K562 (cell line): ENCODE measurements around the gene GSK3B. TPM values are rescaled to one million over a fixed set of nuclear protein-coding genes. Genes with fewer than 3 reads are reported as not detected.

Experiments
- ATAC-seq: fragments of 200-7000 bp; cut with Tn5 transposase; 3 replicates; pipeline ENCODE4 v1.9.1; 2020; ENCODE audit warnings: moderate library complexity
- BruUV-seq: library from RNA; stranded (reverse); fragments of 400-500 nt; replicated peaks from 2 replicates; lab custom pipeline; 2021; lab: Mats Ljungman, UMichigan
- CTCF ChIA-PET: fragments of 300-600 bp; formaldehyde crosslinking; extraction: SDS; loops from one replicate; lab custom pipeline; 2021; ENCODE audit warnings: low intra/inter-chr PET ratio; lab: Yijun Ruan, JAX
- POLR2A ChIA-PET: fragments of 300-600, 350-650 bp; sonication (Branson Sonifier 250); formaldehyde crosslinking; extraction: SDS; loops from one replicate; lab custom pipeline; 2021; ENCODE audit warnings: antibody characterized with exemption, inconsistent platforms; lab: Yijun Ruan, JAX
- DNase-seq, 4 experiments: peaks; one replicate each; pipeline versions ENCODE4 v3.0.0 to v3.0.0-alpha.2; 2011 to 2018; ENCODE audit warnings: low spot score in 3 of 4, mixed read lengths in 3 of 4; ENCODE audit errors: extremely low read depth in 1 of 4
- FAIRE-seq: peaks from 2 replicates; lab custom pipeline; 2011; peaks lifted over from hg19 to GRCh38; lab: Jason Lieb, UNC
- H2AFZ ChIP-seq: 2 replicates; pipeline ENCODE4 v1.6.0; 2011; ENCODE audit warnings: low read depth, low read length, control low read depth, inconsistent platforms
- H3K27ac ChIP-seq: fragments of 200-600 bp; 3 replicates; pipeline ENCODE4 v1.8.0; 2011; ENCODE audit warnings: low read depth, mild to moderate bottlenecking, control low read depth, inconsistent platforms, low read length, moderate library complexity, mixed read lengths; ENCODE audit errors: extremely low read depth
- H3K27me3 ChIP-seq, 2 experiments: fragments of 300-600 bp in 1 of 2; 2 replicates in 1 of 2; 3 replicates in 1 of 2; pipeline versions ENCODE4 v1.6.0 to v1.8.0; 2011; ENCODE audit warnings: inconsistent platforms in 2 of 2, low read length in 2 of 2, mild to moderate bottlenecking in 1 of 2, mixed read lengths in 1 of 2, moderate library complexity in 1 of 2; ENCODE audit not compliant: control insufficient read depth in 2 of 2, insufficient read depth in 2 of 2
- H3K36me3 ChIP-seq: fragments of 300-600 bp; 3 replicates; pipeline ENCODE4 v1.8.0; 2011; ENCODE audit warnings: mild to moderate bottlenecking, low read length, inconsistent platforms; ENCODE audit not compliant: control insufficient read depth, insufficient read depth
- H3K4me1 ChIP-seq, 2 experiments: fragments of 200-600 bp in 1 of 2; replicated peaks in 1 of 2; 2 replicates in 1 of 2; 3 replicates in 1 of 2; pipeline versions ENCODE4 v1.5.1 to v1.8.0; 2011; ENCODE audit warnings: inconsistent platforms in 2 of 2, low read length in 2 of 2, mild to moderate bottlenecking in 1 of 2, mixed read lengths in 1 of 2, moderate library complexity in 1 of 2; ENCODE audit not compliant: control insufficient read depth in 2 of 2, insufficient read depth in 2 of 2
- H3K4me2 ChIP-seq: 2 replicates; pipeline ENCODE4 v1.6.1; 2011; ENCODE audit warnings: low read length, control low read depth, inconsistent platforms, mixed read lengths; ENCODE audit not compliant: insufficient read depth
- H3K4me3 ChIP-seq: fragments of 200-600 bp; sonication (generic), shearing (Covaris generic); 2 replicates; pipeline ENCODE4 v1.5.1; 2016; ENCODE audit warnings: control low read depth, inconsistent platforms
- H3K79me2 ChIP-seq: fragments of 200-600 bp; 3 replicates; pipeline ENCODE4 v1.8.0; 2011; ENCODE audit warnings: low read length, inconsistent platforms; ENCODE audit not compliant: control insufficient read depth, insufficient read depth
- H3K9ac ChIP-seq, 2 experiments: 2 replicates each; pipeline versions ENCODE4 v1.6.0 to v1.6.1; 2011; ENCODE audit warnings: low read depth in 2 of 2, low read length in 2 of 2, control low read depth in 1 of 2, inconsistent platforms in 1 of 2, mild to moderate bottlenecking in 1 of 2, mixed read lengths in 1 of 2; ENCODE audit not compliant: insufficient read depth in 1 of 2
- H3K9me1 ChIP-seq: one replicate; pipeline ENCODE4 v1.6.0; 2011; ENCODE audit warnings: inconsistent platforms, mild to moderate bottlenecking, low read length, moderate library complexity; ENCODE audit not compliant: control insufficient read depth, insufficient read depth
- H3K9me3 ChIP-seq: replicated peaks from 2 replicates; pipeline ENCODE4 v1.5.1; 2011; ENCODE audit warnings: low read depth, low read length, inconsistent platforms; ENCODE audit not compliant: control insufficient read depth, insufficient read depth
- H4K20me1 ChIP-seq: replicated peaks from 2 replicates; pipeline ENCODE4 v1.6.1; 2011; ENCODE audit warnings: low read length, inconsistent platforms, mixed read lengths; ENCODE audit not compliant: control insufficient read depth, insufficient read depth
- CBX5 ChIP-seq: IDR thresholded peaks from 2 replicates; pipeline ENCODE4 v1.6.1; 2014; ENCODE audit warnings: low read depth, borderline replicate concordance
- CEBPG ChIP-seq, 3 experiments: fragments of 200-800 bp in 1 of 3; sonication (Bioruptor generic) in 1 of 3; sonication (generic) in 1 of 3; formaldehyde crosslinking in 1 of 3; IDR thresholded peaks in 2 of 3; conservative IDR thresholded peaks in 1 of 3; 2 replicates each; pipeline versions ENCODE4 v1.6.1 to v1.8.0; 2016 to 2022; ENCODE audit warnings: missing compliant biosample characterization in 2 of 3, missing genetic modification characterization in 2 of 3, mild to moderate bottlenecking in 1 of 3, missing genetic modification reagents in 1 of 3
- HDAC1 ChIP-seq, 2 experiments: fragments of 450-650 bp; IDR thresholded peaks; 2 replicates each; pipeline ENCODE4 v1.6.1; 2016 to 2017; ENCODE audit warnings: inconsistent platforms in 1 of 2, mild to moderate bottlenecking in 1 of 2, moderate library complexity in 1 of 2
- HSF4 ChIP-seq: fragments of 250-450 bp; sonication (Bioruptor Pico); IDR thresholded peaks from 2 replicates; pipeline ENCODE4 v2.1.2; 2022; ENCODE audit warnings: mild to moderate bottlenecking, moderate library complexity, borderline replicate concordance
- ID3 ChIP-seq, 2 experiments: fragments of 250-450 bp in 1 of 2; fragments of 450-650 bp in 1 of 2; sonication (Bioruptor Pico) in 1 of 2; IDR thresholded peaks; 2 replicates each; pipeline versions ENCODE4 v1.6.1 to v1.8.0; 2016 to 2021; ENCODE audit warnings: mild to moderate bottlenecking in 2 of 2, moderate library complexity in 2 of 2, missing compliant biosample characterization in 1 of 2, missing genetic modification characterization in 1 of 2
- KLF1 ChIP-seq: fragments of 450-650 bp; IDR thresholded peaks from 2 replicates; pipeline ENCODE4 v1.6.1; 2016; ENCODE audit warnings: missing genetic modification characterization, missing compliant biosample characterization
- RBFOX2 ChIP-seq: fragments of 200-400 bp; formaldehyde crosslinking; IDR thresholded peaks from 2 replicates; pipeline ENCODE4 v1.6.1; 2017; ENCODE audit warnings: low read depth, mild to moderate bottlenecking, low read length, moderate library complexity
- RUNX1 ChIP-seq: sonication (generic); IDR thresholded peaks from 2 replicates; pipeline ENCODE4 v1.6.1; 2016; ENCODE audit warnings: antibody characterized with exemption, low read depth
- SIX5 ChIP-seq, 2 experiments: IDR thresholded peaks; 2 replicates each; pipeline ENCODE4 v1.6.1; 2011; ENCODE audit warnings: low read length in 2 of 2, borderline replicate concordance in 1 of 2, low read depth in 1 of 2, mild to moderate bottlenecking in 1 of 2, moderate library complexity in 1 of 2; ENCODE audit not compliant: insufficient read depth in 1 of 2
- ZC3H8 ChIP-seq: fragments of 450-650 bp; IDR thresholded peaks from 2 replicates; pipeline ENCODE4 v1.6.1; 2017
- ZNF324 ChIP-seq: fragments of 250-450 bp; sonication (Bioruptor Pico); IDR thresholded peaks from 2 replicates; pipeline ENCODE4 v1.4.0; 2020; ENCODE audit warnings: mild to moderate bottlenecking
- ZNF398 ChIP-seq: fragments of 250-450 bp; sonication (Bioruptor Pico); IDR thresholded peaks from 2 replicates; pipeline ENCODE4 v1.8.0; 2021; ENCODE audit warnings: moderate library complexity, mild to moderate bottlenecking, inconsistent platforms
- WGBS: fragments of 100-300 bp; shearing (Covaris generic); methylation state at CpG from one replicate; pipeline ENCODE4 v1.1.6; 2016; ENCODE audit warnings: low coverage, mixed read lengths; ENCODE audit not compliant: insufficient coverage; ENCODE audit errors: missing lambda C conversion rate; 5-methylcytosine and 5-hydroxymethylcytosine counted together
- in situ Hi-C: fragments of 300-500 bp; cut with MboI; formaldehyde crosslinking; loops from 4 replicates; pipeline ENCODE4 v1.15.0; 2018; ENCODE audit warnings: inconsistent platforms, mixed read lengths
- intact Hi-C: fragments of 100-400 bp; cut with micrococcal nuclease; formaldehyde crosslinking; loops from 2 replicates; pipeline ENCODE4 v1.14.2; 2022
- polyA plus RNA-seq, 8 experiments: library from polyadenylated mRNA; depleted of rRNA in 4 of 8; stranded (reverse) in 5 of 8; unstranded in 3 of 8; fragments of >200 nt; fragmentation: Nextera tagmentation in 2 of 8; fragmentation: Illumina TruSeq in 1 of 8; extraction: Ambion mirVana in 2 of 8; extraction: Trizol in 1 of 8; gene quantifications; 2 replicates each; pipeline versions ENCODE4 v1.2.1 to v1.2.3, GENCODE V29; 2011 to 2014; ENCODE audit warnings: inconsistent platforms in 1 of 8, missing spikeins in 1 of 8
- total RNA-seq, 7 experiments: library from RNA; depleted of rRNA in 6 of 7; stranded (reverse); fragments of >200 nt in 6 of 7; fragmentation: Illumina TruSeq in 2 of 7; extraction: Trizol in 2 of 7; gene quantifications; 2 replicates each; pipeline versions ENCODE4 v1.2.1 to v1.2.3, GENCODE V29; 2011 to 2021; ENCODE audit warnings: low replicate concordance in 1 of 7
- TF ChIP-seq, protein P1 (sequence below): IDR thresholded peaks from 2 replicates; pipeline ENCODE4 v1.6.1; 2014; ENCODE audit warnings: antibody characterized with exemption
- TF ChIP-seq, protein P2 (sequence below): fragments of 250-450 bp; sonication (Bioruptor Pico); IDR thresholded peaks from 2 replicates; pipeline ENCODE4 v1.6.1; 2021; ENCODE audit warnings: mild to moderate bottlenecking

The GSK3B gene
- total and polyA plus RNA-seq, 9 of the 15 experiments (the other 6 are each of a cell fraction or from before 2014, with no cell fraction given): 4.7 to 25.0 (median 18.7) TPM

GRCh38 chr3:120119846-120120510 is 25.7 kb upstream of the GSK3B start:
- no peaks in the 10 kb centered on the region for H4K20me1 ChIP-seq
- TF ChIP-seq CBX5: no peak
- no peak for TF ChIP-seq ZNF398 (CRISPR knock-in tag)
- TF ChIP-seq, protein P1, sequence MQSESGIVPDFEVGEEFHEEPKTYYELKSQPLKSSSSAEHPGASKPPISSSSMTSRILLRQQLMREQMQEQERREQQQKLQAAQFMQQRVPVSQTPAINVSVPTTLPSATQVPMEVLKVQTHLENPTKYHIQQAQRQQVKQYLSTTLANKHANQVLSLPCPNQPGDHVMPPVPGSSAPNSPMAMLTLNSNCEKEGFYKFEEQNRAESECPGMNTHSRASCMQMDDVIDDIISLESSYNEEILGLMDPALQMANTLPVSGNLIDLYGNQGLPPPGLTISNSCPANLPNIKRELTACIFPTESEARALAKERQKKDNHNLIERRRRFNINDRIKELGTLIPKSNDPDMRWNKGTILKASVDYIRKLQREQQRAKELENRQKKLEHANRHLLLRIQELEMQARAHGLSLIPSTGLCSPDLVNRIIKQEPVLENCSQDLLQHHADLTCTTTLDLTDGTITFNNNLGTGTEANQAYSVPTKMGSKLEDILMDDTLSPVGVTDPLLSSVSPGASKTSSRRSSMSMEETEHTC: no peak
- TF ChIP-seq SIX5 (IDR thresholded peaks at IDR 0.05; ENCODE audit: borderline replicate concordance in 1 of 2, insufficient read depth in 1 of 2, low read depth in 1 of 2, low read length in 2 of 2): no peak
- TF ChIP-seq ZC3H8: no peak
- no peak for TF ChIP-seq ZNF324 (CRISPR knock-in tag)
- TF ChIP-seq, protein P2, sequence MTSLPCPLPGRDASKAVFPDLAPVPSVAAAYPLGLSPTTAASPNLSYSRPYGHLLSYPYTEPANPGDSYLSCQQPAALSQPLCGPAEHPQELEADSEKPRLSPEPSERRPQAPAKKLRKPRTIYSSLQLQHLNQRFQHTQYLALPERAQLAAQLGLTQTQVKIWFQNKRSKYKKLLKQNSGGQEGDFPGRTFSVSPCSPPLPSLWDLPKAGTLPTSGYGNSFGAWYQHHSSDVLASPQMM (CRISPR knock-in tag): no peak
- no peak for TF ChIP-seq RUNX1
- TF ChIP-seq CEBPG (CRISPR knock-in tag; IDR thresholded peaks at IDR 0.05): no peak
- no peak for TF ChIP-seq CEBPG (tag; conservative IDR thresholded peaks at IDR 0.05 in 1 of 2, IDR thresholded peaks at IDR 0.05 in 1 of 2)
- TF ChIP-seq HDAC1 (IDR thresholded peaks at IDR 0.05): no peak
- TF ChIP-seq KLF1 (tag): no peak
- TF ChIP-seq RBFOX2: no peak
- TF ChIP-seq ID3 (CRISPR knock-in tag; IDR thresholded peaks at IDR 0.05): no peak
- TF ChIP-seq ID3 (tag; IDR thresholded peaks at IDR 0.05): no peak
- no peak for TF ChIP-seq HSF4 (CRISPR knock-in tag)
- TF ChIP-seq, all 486 proteins: peak for 0
- no peaks in the 10 kb centered on the region for H3K79me2 ChIP-seq
- no peaks in the 10 kb centered on the region for H3K36me3 ChIP-seq
- H3K27me3 ChIP-seq: no peaks in the 10 kb centered on the region
- intact Hi-C loops (no loop called here), in situ Hi-C loops (no loop called here)
- no peak for FAIRE-seq
- no peak for DNase-seq
- no peaks in the 10 kb centered on the region for H3K9me3 ChIP-seq
- no peaks in the 10 kb centered on the region for H3K4me1 ChIP-seq
- 1% methylated on average over 7 of the region's 7 CpGs for WGBS
- no TSS peak for BruUV-seq
- ChIA-PET POLR2A (no interaction called here), CTCF (no interaction called here)
- no peak overlapping the region for H3K27ac ChIP-seq
- no peak overlapping the region for H3K9ac ChIP-seq
- no peak for ATAC-seq
- H2AFZ ChIP-seq: no peak overlapping the region
- no peaks in the 10 kb centered on the region for H3K9me1 ChIP-seq
- H3K4me3 ChIP-seq: no peak overlapping the region
- no peak overlapping the region for H3K4me2 ChIP-seq
